ENCODE data around the gene MORC4.

Gene MORC4

DNA sequence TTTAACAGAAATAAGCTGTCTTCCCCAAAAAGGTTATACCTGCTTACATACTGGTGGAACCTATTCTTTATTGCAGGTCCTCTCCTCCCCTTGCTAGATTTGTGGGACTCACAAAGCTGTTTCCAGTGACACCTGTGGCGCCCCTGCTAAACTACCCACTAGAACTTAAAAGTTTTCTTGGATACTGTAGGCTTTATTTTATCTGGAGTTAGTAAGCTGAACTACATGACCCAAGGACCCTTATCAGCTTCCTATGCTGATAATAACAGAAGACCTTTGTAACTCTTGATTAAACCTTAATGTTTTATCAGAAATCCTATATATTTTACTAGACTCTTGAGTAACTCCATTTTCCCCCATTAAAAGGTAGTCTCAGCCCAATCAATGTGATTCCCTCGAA lies 47.5 kb downstream of the MORC4 start:
- Histone ChIP-seq H3K27me3 (ENCODE audit: low read depth, low read length) (no peaks in the 10 kb centered on the region), H3K4me3 (ENCODE audit: low read depth in 1 of 2, low read length in 2 of 2) (no peak overlapping the region), H3K36me3 (ENCODE audit: control insufficient read depth in 1 of 2, insufficient read depth in 2 of 2, low read length in 2 of 2) (peaks cover 9 to 11% of the 10 kb centered on the region in 2 donors), H3K4me1 (ENCODE audit: control insufficient read depth in 1 of 2, insufficient read depth in 2 of 2, low read length in 2 of 2) (no peaks in the 10 kb centered on the region), H3K9me3 (ENCODE audit: control insufficient read depth in 1 of 2, low read length in 2 of 2) (no peaks in the 10 kb centered on the region), H3K27ac (ENCODE audit: low read length) (no peak overlapping the region)

DNA sequence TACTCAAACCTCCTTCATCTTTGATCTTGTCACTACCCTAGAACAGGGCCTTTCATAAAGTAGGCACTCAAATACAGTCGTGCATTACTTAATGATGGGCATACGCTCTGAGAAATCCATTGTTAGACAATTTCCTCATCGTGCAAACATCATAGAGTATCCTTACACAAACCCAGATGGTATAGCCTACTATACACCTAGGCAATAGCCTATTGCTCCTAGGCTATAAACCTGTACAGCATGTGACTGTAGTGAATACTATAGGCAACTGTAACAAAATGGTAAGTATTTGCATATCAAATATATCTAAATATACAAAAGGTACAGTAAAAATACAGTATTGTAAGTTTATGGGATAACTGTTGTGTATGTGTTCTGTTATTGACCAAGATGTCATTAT lies 47.9 kb downstream of the MORC4 start:
- Histone ChIP-seq H3K4me1 (ENCODE audit: control insufficient read depth in 1 of 2, insufficient read depth in 2 of 2, low read length in 2 of 2) (no peaks in the 10 kb centered on the region), H3K4me3 (ENCODE audit: low read depth in 1 of 2, low read length in 2 of 2) (no peak overlapping the region), H3K9me3 (ENCODE audit: control insufficient read depth in 1 of 2, low read length in 2 of 2) (no peaks in the 10 kb centered on the region), H3K27ac (ENCODE audit: low read length) (no peak overlapping the region), H3K27me3 (ENCODE audit: low read depth, low read length) (no peaks in the 10 kb centered on the region), H3K36me3 (ENCODE audit: control insufficient read depth in 1 of 2, insufficient read depth in 2 of 2, low read length in 2 of 2) (peaks cover 8 to 11% of the 10 kb centered on the region in 2 donors)

DNA sequence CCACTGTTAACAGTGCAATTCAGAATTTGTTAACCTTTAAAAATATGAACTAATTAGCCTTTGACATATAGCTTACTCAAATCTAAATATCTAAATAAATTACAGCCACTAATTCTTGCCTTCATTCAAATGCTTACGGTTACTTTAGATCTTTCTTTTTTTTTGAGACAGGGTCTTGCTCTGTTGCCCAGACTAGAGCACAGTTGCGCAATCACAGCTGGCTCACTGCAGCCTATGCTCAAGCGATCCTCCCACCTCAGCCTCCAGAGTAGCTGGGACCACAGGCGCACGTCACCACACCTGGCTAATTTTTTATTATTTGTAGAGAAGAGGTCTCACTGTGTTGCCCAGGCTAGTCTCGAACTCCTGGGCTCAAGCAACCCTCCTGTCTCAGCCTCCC lies 48.8 kb downstream of the MORC4 start:
- Histone ChIP-seq H3K27ac (ENCODE audit: low read length) (no peak overlapping the region), H3K4me3 (ENCODE audit: low read depth in 1 of 2, low read length in 2 of 2) (no peak overlapping the region), H3K4me1 (ENCODE audit: control insufficient read depth in 1 of 2, insufficient read depth in 2 of 2, low read length in 2 of 2) (no peaks in the 10 kb centered on the region), H3K36me3 (ENCODE audit: control insufficient read depth in 1 of 2, insufficient read depth in 2 of 2, low read length in 2 of 2) (peaks cover 4 to 11% of the 10 kb centered on the region in 2 donors), H3K9me3 (ENCODE audit: control insufficient read depth in 1 of 2, low read length in 2 of 2) (no peaks in the 10 kb centered on the region), H3K27me3 (ENCODE audit: low read depth, low read length) (no peaks in the 10 kb centered on the region)

DNA sequence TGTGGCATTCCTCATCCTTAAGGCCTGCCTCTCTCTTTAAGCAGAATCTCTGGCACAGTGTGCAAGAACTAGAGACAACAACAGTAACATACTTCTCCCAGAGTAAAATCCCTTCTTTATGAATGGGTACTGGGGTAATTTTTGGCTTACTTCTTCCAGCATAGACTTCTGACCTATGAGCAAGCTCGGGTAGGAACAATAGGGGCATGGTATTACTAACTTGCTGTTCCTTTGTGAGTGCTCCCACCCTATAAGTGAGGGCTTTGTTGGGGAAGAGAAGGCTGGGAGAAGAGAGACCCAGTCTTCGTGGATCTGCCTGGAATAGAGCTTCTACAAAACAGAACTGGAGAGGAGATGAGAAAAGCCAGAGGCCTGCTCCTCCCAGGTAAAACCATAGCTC lies 49.6 kb downstream of the MORC4 start:
- Histone ChIP-seq H3K4me3 (ENCODE audit: low read depth in 1 of 2, low read length in 2 of 2) (no peak overlapping the region), H3K27ac (ENCODE audit: low read length) (no peak overlapping the region), H3K4me1 (ENCODE audit: control insufficient read depth in 1 of 2, insufficient read depth in 2 of 2, low read length in 2 of 2) (no peaks in the 10 kb centered on the region), H3K36me3 (ENCODE audit: control insufficient read depth in 1 of 2, insufficient read depth in 2 of 2, low read length in 2 of 2) (peaks cover 0 to 8% of the 10 kb centered on the region in 2 donors), H3K27me3 (ENCODE audit: low read depth, low read length) (no peaks in the 10 kb centered on the region), H3K9me3 (ENCODE audit: control insufficient read depth in 1 of 2, low read length in 2 of 2) (no peaks in the 10 kb centered on the region)

DNA sequence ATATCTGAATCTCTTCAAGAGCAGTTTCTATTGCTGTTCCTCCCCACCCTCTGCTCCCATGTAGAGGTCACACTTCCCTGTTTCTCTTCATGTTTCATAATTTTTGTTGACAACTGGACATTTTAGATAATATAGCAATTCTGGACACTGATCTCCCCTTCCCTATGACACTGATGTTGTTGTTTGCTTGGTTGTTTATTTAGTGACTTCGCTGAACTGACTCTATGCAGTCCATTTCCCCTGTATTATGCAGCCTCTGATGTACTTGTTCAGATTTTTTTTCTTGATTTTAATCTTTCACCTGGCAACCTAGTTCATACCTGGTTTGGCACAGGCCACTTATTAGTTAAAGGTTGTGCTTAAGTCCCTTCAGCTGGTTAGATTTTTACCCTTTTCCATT lies 50.6 kb downstream of the MORC4 start:
- Histone ChIP-seq H3K4me3 (ENCODE audit: low read depth in 1 of 2, low read length in 2 of 2) (no peak overlapping the region), H3K27ac (ENCODE audit: low read length) (no peak overlapping the region), H3K4me1 (ENCODE audit: control insufficient read depth in 1 of 2, insufficient read depth in 2 of 2, low read length in 2 of 2) (no peaks in the 10 kb centered on the region), H3K36me3 (ENCODE audit: control insufficient read depth in 1 of 2, insufficient read depth in 2 of 2, low read length in 2 of 2) (peaks cover 0 to 8% of the 10 kb centered on the region in 2 donors), H3K9me3 (ENCODE audit: control insufficient read depth in 1 of 2, low read length in 2 of 2) (no peaks in the 10 kb centered on the region), H3K27me3 (ENCODE audit: low read depth, low read length) (no peaks in the 10 kb centered on the region)

DNA sequence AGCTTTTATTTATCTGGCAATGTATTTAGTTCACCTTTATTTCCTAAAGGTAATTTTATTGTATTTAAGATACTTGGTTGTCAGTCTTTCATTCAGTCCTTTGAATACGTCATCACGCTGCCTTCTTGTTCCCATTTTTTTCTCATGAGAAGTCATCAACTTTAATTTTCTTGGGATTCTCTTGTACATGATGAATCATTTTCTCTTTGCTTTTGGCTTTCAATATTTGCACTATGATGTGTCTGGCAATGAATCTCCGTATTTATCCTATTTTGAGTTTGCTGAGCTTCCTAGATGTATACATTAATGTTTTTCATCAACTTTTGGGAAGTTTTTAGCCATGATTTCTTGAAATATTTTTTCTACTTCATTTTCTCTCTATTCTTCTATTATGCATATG lies 51.4 kb downstream of the MORC4 start:
- H3K9me3 ChIP-seq (ENCODE audit: control insufficient read depth in 1 of 2, low read length in 2 of 2), result no peaks in the 10 kb centered on the region
- no peaks in the 10 kb centered on the region for H3K4me1 ChIP-seq (ENCODE audit: control insufficient read depth in 1 of 2, insufficient read depth in 2 of 2, low read length in 2 of 2)
- H3K27ac ChIP-seq (ENCODE audit: low read length), result no peak overlapping the region
- H3K27me3 ChIP-seq (ENCODE audit: low read depth, low read length), result no peaks in the 10 kb centered on the region
- H3K4me3 ChIP-seq (ENCODE audit: low read depth in 1 of 2, low read length in 2 of 2), result no peak overlapping the region
- H3K36me3 ChIP-seq (ENCODE audit: control insufficient read depth in 1 of 2, insufficient read depth in 2 of 2, low read length in 2 of 2), result peaks cover 0 to 8% of the 10 kb centered on the region in 2 donors

DNA sequence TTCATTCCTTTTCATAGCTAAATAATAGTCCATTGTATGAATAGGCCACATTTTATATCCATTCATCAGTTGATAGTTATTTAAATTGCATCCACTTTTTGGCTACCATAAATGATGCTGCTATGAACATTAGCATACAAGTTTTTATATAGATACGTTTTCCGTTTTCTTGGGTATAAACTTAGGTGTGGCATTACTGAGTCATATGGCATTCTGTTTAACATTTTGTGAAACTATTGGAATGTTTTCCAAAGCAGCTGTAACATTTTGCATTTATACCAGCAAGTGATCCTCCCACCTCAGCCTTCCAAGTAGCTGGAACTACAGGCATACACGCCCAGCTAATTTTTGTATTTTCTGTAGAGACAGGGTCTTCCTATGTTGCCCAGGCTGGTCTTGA lies 53.5 kb downstream of the MORC4 start:
- Histone ChIP-seq H3K9me3 (ENCODE audit: control insufficient read depth in 1 of 2, low read length in 2 of 2) (no peaks in the 10 kb centered on the region), H3K4me1 (ENCODE audit: control insufficient read depth in 1 of 2, insufficient read depth in 2 of 2, low read length in 2 of 2) (no peaks in the 10 kb centered on the region), H3K36me3 (ENCODE audit: control insufficient read depth in 1 of 2, insufficient read depth in 2 of 2, low read length in 2 of 2) (peaks cover 8 to 16% of the 10 kb centered on the region in 2 donors), H3K27me3 (ENCODE audit: low read depth, low read length) (no peaks in the 10 kb centered on the region), H3K4me3 (ENCODE audit: low read depth in 1 of 2, low read length in 2 of 2) (no peak overlapping the region), H3K27ac (ENCODE audit: low read length) (no peak overlapping the region)

DNA sequence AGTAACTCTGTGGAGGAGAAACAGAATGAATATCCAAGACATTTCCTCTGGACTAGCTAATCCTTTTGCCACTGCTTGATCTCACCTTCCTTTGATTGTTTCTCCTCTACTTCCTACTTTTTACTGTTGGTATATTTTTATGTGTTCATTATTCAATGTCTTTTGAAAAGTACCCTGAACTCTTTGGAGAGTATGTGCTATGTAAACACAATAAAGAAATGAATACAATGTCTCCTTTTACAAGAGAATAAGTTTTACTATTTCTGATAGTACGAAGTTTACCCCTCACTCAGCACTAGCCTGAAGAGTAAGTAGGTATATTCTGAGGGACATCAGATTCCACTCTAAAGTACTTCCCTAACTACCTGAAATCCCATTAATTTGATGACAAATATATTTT lies 59.9 kb downstream of the MORC4 start:
- no peak overlapping the region for H3K4me3 ChIP-seq (ENCODE audit: low read depth in 1 of 2, low read length in 2 of 2)
- no peaks in the 10 kb centered on the region for H3K4me1 ChIP-seq (ENCODE audit: control insufficient read depth in 1 of 2, insufficient read depth in 2 of 2, low read length in 2 of 2)
- H3K27me3 ChIP-seq (ENCODE audit: low read depth, low read length), result no peaks in the 10 kb centered on the region
- H3K27ac ChIP-seq (ENCODE audit: low read length), result no peak overlapping the region
- no peaks in the 10 kb centered on the region for H3K9me3 ChIP-seq (ENCODE audit: control insufficient read depth in 1 of 2, low read length in 2 of 2)
- H3K36me3 ChIP-seq (ENCODE audit: control insufficient read depth in 1 of 2, insufficient read depth in 2 of 2, low read length in 2 of 2), result peaks cover 0 to 17% of the 10 kb centered on the region in 2 donors

DNA sequence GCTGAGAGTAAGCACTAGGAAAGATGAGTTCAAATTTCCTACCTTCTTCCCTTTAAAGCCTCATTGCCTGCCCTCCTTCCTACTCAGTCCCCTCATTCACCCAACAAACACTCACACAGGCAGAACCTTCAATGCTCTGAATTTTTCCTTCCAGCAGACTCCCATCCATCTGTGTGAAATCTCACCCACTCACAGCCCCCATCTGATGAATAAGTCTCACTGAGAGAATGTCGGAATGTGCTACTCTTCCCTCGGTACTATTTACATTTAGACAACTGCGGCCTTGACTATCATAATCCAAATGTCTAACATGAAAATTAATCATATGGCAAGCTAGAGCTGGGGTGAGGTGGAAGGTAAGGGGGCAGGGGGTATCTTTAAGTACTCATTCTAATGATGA lies 60.4 kb downstream of the MORC4 start:
- Histone ChIP-seq H3K27ac (ENCODE audit: low read length) (no peak overlapping the region), H3K4me1 (ENCODE audit: control insufficient read depth in 1 of 2, insufficient read depth in 2 of 2, low read length in 2 of 2) (no peaks in the 10 kb centered on the region)

DNA sequence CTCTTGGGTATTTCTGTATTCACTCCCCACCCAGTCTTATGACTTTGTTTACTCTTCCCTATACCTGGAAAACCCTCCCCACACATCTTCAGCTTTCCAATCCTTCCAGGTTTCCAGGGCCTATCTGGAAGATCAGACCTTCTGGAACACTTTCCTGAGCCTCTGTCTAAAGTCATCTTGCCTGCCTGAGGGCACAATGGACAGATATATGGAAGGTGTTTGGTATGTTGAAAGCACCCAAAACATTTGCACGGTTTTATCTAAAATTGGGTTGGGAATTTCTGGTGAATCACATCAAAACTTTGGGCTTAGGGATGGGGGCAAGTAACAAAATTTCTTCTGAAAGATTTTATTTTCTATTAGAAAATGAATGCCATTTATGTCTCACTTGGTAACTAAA lies 63.8 kb downstream of the MORC4 start:
- no peak overlapping the region for H3K27ac ChIP-seq (ENCODE audit: low read length)
- no peaks in the 10 kb centered on the region for H3K36me3 ChIP-seq (ENCODE audit: control insufficient read depth in 1 of 2, insufficient read depth in 2 of 2, low read length in 2 of 2)
- H3K4me1 ChIP-seq (ENCODE audit: control insufficient read depth in 1 of 2, insufficient read depth in 2 of 2, low read length in 2 of 2), result peaks cover 0 to 7% of the 10 kb centered on the region in 2 donors
- no peaks in the 10 kb centered on the region for H3K9me3 ChIP-seq (ENCODE audit: control insufficient read depth in 1 of 2, low read length in 2 of 2)
- H3K4me3 ChIP-seq (ENCODE audit: low read depth in 1 of 2, low read length in 2 of 2), result no peak overlapping the region
- H3K27me3 ChIP-seq (ENCODE audit: low read depth, low read length), result no peaks in the 10 kb centered on the region

More for the DNA sequence above, 60.4 kb downstream of the MORC4 start:
- peaks cover 0 to 17% of the 10 kb centered on the region in 2 donors for H3K36me3 ChIP-seq (ENCODE audit: control insufficient read depth in 1 of 2, insufficient read depth in 2 of 2, low read length in 2 of 2)
- H3K27me3 ChIP-seq (ENCODE audit: low read depth, low read length), result no peaks in the 10 kb centered on the region
- H3K9me3 ChIP-seq (ENCODE audit: control insufficient read depth in 1 of 2, low read length in 2 of 2), result no peaks in the 10 kb centered on the region
- no peak overlapping the region for H3K4me3 ChIP-seq (ENCODE audit: low read depth in 1 of 2, low read length in 2 of 2)

DNA sequence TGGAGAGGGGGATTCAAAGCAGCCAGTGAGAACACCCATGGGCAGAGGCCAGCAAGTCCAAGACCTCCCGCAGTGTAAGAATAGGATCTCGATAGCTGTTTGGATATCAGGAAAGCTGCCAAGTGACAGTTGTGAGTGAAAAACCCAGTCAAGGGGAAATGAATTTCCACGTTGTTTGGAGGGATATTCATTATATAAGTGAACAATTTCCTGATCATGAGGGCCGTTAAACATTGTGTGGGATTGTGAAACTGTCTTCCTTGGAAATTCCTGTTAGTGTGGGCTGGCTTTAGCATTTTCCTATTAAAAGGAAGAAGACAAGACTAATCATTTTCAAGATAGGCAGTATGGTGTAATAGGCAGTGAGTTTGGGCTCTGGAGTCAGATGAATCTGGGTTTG lies 64.8 kb downstream of the MORC4 start:
- no peak overlapping the region for H3K4me3 ChIP-seq (ENCODE audit: low read depth in 1 of 2, low read length in 2 of 2)
- H3K27ac ChIP-seq (ENCODE audit: low read length), result no peak overlapping the region
- H3K4me1 ChIP-seq (ENCODE audit: control insufficient read depth in 1 of 2, insufficient read depth in 2 of 2, low read length in 2 of 2), result peaks cover 0 to 7% of the 10 kb centered on the region in 2 donors
- H3K9me3 ChIP-seq (ENCODE audit: control insufficient read depth in 1 of 2, low read length in 2 of 2), result no peaks in the 10 kb centered on the region
- no peaks in the 10 kb centered on the region for H3K27me3 ChIP-seq (ENCODE audit: low read depth, low read length)
- no peaks in the 10 kb centered on the region for H3K36me3 ChIP-seq (ENCODE audit: control insufficient read depth in 1 of 2, insufficient read depth in 2 of 2, low read length in 2 of 2)

DNA sequence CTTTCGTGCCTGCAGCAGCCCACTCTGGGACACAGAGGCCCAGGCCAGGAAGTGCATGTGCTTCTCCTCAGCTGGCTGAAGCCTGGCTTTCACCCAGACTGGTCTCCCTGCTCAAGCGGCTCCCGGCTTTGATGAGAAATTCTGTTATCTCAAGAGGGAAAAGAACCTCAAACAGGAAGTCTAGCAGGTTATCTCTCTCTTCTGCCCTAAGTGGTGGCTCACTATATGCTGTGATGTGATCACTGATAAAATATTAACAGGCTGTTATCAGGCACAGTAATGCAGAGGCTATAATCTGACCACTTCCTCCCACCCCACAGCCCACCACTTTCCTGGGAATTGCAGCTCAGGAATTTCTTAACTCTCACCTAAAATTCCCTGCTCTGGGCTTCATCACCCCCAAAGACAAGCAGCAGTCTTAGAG lies 66.5 kb downstream of the MORC4 start:
- no peaks in the 10 kb centered on the region for H3K9me3 ChIP-seq (ENCODE audit: control insufficient read depth in 1 of 2, low read length in 2 of 2)
- no peaks in the 10 kb centered on the region for H3K36me3 ChIP-seq (ENCODE audit: control insufficient read depth in 1 of 2, insufficient read depth in 2 of 2, low read length in 2 of 2)
- no peak overlapping the region for H3K4me3 ChIP-seq (ENCODE audit: low read depth in 1 of 2, low read length in 2 of 2)
- H3K27me3 ChIP-seq (ENCODE audit: low read depth, low read length), result no peaks in the 10 kb centered on the region
- peaks cover 0 to 7% of the 10 kb centered on the region in 2 donors for H3K4me1 ChIP-seq (ENCODE audit: control insufficient read depth in 1 of 2, insufficient read depth in 2 of 2, low read length in 2 of 2)
- no peak overlapping the region for H3K27ac ChIP-seq (ENCODE audit: low read length)

Measured in muscle layer of duodenum (tissue), 2 donors.